Lower lobe of right lung (tissue), 2 donors: ENCODE measurements around the gene ZSWIM9. TPM values are rescaled to one million over a fixed set of nuclear protein-coding genes. Genes with fewer than 3 reads are reported as not detected.
"Not testable (repeated sequence)": the region's sequence is repeated elsewhere in the genome, so short reads cannot be mapped to it uniquely, and the experiment has no call there.

ENCODE experiments used
- ATAC-seq, 2 donors: fragments of 200-7000 bp; cut with Tn5 transposase; one replicate each; pipeline ENCODE4 v1.9.1; 2020 to 2022; ENCODE audit warnings: mild to moderate bottlenecking in 2 of 2, moderate library complexity in 2 of 2
- DNase-seq: peaks from one replicate; pipeline ENCODE4 v3.0.0-alpha.2; 2020
- H3K27ac ChIP-seq: fragments of 200-600 bp; one replicate; pipeline ENCODE4 v1.8.0; 2022
- H3K27me3 ChIP-seq: fragments of 200-600 bp; one replicate; pipeline ENCODE4 v1.8.0; 2022; ENCODE audit warnings: low read depth
- H3K36me3 ChIP-seq: fragments of 200-600 bp; one replicate; pipeline ENCODE4 v1.8.0; 2022; ENCODE audit warnings: mild to moderate bottlenecking
- H3K4me1 ChIP-seq: fragments of 200-600 bp; one replicate; pipeline ENCODE4 v1.8.0; 2022
- H3K4me3 ChIP-seq: fragments of 200-600 bp; one replicate; pipeline ENCODE4 v1.8.0; 2022; ENCODE audit warnings: mild to moderate bottlenecking
- H3K9me3 ChIP-seq: fragments of 200-600 bp; one replicate; pipeline ENCODE4 v1.8.0; 2022
- CTCF ChIP-seq: fragments of 200-600 bp; IDR thresholded peaks from one replicate; pipeline ENCODE4 v1.8.0; 2022; ENCODE audit warnings: antibody characterized with exemption, mild to moderate bottlenecking
- intact Hi-C: fragments of 100-400 bp; cut with DNase I; formaldehyde crosslinking; loops from one replicate; pipeline ENCODE4 v1.11.0; 2022
- total RNA-seq: library from RNA; stranded (reverse); fragmentation: NEBNext Ultra II Directional; extraction: Animal tissue kit (Norgen Biotek cat#: 25700); gene quantifications from one replicate; pipeline ENCODE4 v1.2.1, GENCODE V29; 2021
- donor health status: DM: no; HTN: yes; CAD: no; lungs with severe emphysema.

Gene ZSWIM9
- total RNA-seq, 1 donor from 2014 or later: 7.7 TPM

- DNase-seq (no peak), ATAC-seq (no peak)
- H3K4me3 ChIP-seq: no peak overlapping the region
- no peaks in the 10 kb centered on the region for H3K4me1 ChIP-seq
- peaks cover 91% of the 10 kb centered on the region for H3K36me3 ChIP-seq
- no peaks in the 10 kb centered on the region for H3K27me3 ChIP-seq
- no peaks in the 10 kb centered on the region for H3K9me3 ChIP-seq
- no peak overlapping the region for H3K27ac ChIP-seq
- intact Hi-C loops: no loop called here
- TF ChIP-seq CTCF: no peak
These were observed 48.5 kb downstream of the ZSWIM9 start for GRCh38 chr19:48218997-48219396.

- H3K27me3 ChIP-seq, H3K4me3 ChIP-seq, H3K27ac ChIP-seq, DNase-seq, intact Hi-C loops, H3K4me1 ChIP-seq, ATAC-seq, H3K9me3 ChIP-seq: not testable (repeated sequence)
- peaks cover 91% of the 10 kb centered on the region for H3K36me3 ChIP-seq
These were observed 50.3 kb downstream of the ZSWIM9 start for GRCh38 chr19:48220784-48221183.

- H3K4me1 ChIP-seq: no peaks in the 10 kb centered on the region
- intact Hi-C loops: no loop called here
- TF ChIP-seq CTCF: no peak
- no peak for ATAC-seq
- no peak overlapping the region for H3K4me3 ChIP-seq
- no peak overlapping the region for H3K27ac ChIP-seq
- H3K27me3 ChIP-seq: no peaks in the 10 kb centered on the region
- H3K9me3 ChIP-seq: no peaks in the 10 kb centered on the region
- DNase-seq: no peak
- peaks cover 90% of the 10 kb centered on the region for H3K36me3 ChIP-seq
These were observed 51.1 kb downstream of the ZSWIM9 start for GRCh38 chr19:48221628-48222027.

GRCh38 chr19:48230555-48231129 is 60.2 kb downstream of the ZSWIM9 start:
- no peak for TF ChIP-seq CTCF
- no peaks in the 10 kb centered on the region for H3K27me3 ChIP-seq
- intact Hi-C loops: no loop called here
- no peaks in the 10 kb centered on the region for H3K4me1 ChIP-seq
- no peak for ATAC-seq
- no peak for DNase-seq
- H3K9me3 ChIP-seq: no peaks in the 10 kb centered on the region
- peaks cover 93% of the 10 kb centered on the region for H3K36me3 ChIP-seq
- H3K27ac ChIP-seq: no peak overlapping the region
- H3K4me3 ChIP-seq: no peak overlapping the region

- DNase-seq: no peak
- Histone ChIP-seq H3K4me3 (no peak overlapping the region), H3K4me1 (no peaks in the 10 kb centered on the region), H3K27ac (no peak overlapping the region), H3K9me3 (no peaks in the 10 kb centered on the region), H3K27me3 (no peaks in the 10 kb centered on the region), H3K36me3 (peaks cover 82% of the 10 kb centered on the region)
- intact Hi-C loops: no loop called here
- ATAC-seq: no peak
- TF ChIP-seq CTCF: no peak
These were observed 66.6 kb downstream of the ZSWIM9 start for GRCh38 chr19:48237057-48237456.

- ATAC-seq (no peak), DNase-seq (no peak)
- Histone ChIP-seq H3K27me3 (no peaks in the 10 kb centered on the region), H3K4me3 (no peak overlapping the region), H3K36me3 (peaks cover 76% of the 10 kb centered on the region), H3K27ac (no peak overlapping the region), H3K9me3 (no peaks in the 10 kb centered on the region), H3K4me1 (peaks cover under 1% of the 10 kb centered on the region)
- intact Hi-C loops: no loop called here
- no peak for TF ChIP-seq CTCF
These were observed 68.6 kb downstream of the ZSWIM9 start for GRCh38 chr19:48239120-48239519.
